Activated CD8-positive, alpha-beta memory T cell treated with anti-CD3 and anti-CD28 coated beads, Interleukin-2, amount 50 U/mL, for 48 hours (primary cell): ENCODE measurements around the gene FLAD1.

Experiments used
- DNase-seq: peaks from one replicate; pipeline ENCODE4 v3.0.0-alpha.2; 2020

Gene FLAD1

DNA sequence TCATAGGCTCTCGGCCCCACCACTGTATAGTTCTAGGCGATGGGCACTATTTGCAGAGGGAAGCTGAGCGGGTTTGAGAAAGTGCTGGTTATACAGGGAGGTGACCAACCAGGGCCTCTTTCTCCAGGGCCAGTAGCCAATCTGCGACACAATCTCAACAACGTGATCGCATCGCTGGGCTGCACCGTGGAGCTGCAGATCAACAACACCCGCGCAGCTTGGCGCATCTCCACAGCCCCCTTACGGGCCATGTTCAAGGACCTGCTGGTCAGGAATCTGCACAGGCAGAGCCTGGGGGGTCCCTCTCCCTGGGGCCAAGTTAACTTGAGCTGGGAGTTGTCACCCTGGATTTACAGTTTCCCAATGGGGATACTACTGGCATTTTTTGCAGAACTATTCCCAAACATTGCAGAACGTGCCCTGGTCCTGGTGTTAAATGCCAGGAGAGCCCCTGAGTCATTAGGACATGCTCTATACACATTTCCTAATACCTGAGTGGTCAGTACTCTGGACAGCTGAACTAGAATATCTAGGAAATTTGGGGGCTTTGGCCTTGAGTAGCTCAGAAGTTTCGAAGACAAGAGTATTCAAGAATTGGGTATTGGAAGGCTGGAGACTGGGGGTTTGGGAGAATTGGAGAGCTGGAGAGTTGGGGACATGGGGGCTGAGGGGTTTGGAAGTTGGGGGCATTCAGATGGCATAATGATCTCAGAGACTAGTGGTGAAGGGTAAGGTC is 57.4 kb downstream of the FLAD1 start:
- DNase-seq: no peak
